GM04503 (cell line): Measurements from ENCODE around the gene EIF3L.

Experiments used
- DNase-seq: peaks from one replicate; pipeline ENCODE4 v3.0.0-alpha.2; 2012; ENCODE audit warnings: low read depth

The EIF3L gene

DNA sequence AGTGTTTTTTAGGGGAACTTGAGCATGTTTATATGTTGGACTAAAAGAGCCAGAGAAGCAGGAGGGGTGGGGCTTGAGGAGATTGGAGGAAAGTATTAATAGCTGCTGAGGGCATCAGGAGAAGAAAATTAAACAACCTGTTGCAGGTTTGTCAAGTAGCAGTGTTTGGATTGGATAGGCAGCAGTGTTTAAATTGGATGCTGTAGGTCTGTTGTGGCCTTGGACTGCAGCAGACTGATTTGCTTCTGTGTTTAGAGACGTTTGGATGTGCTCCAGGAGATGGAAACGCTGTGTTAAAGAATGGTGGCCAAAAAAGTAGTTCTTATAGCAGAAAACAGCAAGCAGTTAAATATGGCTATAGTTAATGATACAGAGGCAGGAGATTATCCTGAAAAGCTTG lies 5.7 kb downstream of the EIF3L start:
- DNase-seq = no peak

DNA sequence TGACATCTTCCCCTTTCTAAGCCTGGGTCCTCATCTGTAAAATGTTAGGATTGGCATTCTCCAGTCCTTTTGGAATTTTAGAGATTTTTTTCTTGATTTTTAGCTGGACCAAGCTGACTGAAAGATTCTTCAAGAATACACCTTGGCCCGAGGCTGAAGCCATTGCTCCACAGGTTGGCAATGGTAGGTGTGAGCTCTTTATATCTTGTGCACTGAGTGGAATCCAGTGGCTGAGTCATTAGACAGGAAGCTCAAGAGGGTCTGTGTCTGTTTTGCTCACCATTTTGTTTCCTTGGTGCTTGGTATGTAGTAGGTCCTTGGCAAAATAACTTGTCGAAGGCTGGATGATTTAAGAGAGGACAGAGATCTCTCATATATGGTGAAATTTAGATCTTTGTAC lies 6.2 kb downstream of the EIF3L start:
- no peak for DNase-seq

DNA sequence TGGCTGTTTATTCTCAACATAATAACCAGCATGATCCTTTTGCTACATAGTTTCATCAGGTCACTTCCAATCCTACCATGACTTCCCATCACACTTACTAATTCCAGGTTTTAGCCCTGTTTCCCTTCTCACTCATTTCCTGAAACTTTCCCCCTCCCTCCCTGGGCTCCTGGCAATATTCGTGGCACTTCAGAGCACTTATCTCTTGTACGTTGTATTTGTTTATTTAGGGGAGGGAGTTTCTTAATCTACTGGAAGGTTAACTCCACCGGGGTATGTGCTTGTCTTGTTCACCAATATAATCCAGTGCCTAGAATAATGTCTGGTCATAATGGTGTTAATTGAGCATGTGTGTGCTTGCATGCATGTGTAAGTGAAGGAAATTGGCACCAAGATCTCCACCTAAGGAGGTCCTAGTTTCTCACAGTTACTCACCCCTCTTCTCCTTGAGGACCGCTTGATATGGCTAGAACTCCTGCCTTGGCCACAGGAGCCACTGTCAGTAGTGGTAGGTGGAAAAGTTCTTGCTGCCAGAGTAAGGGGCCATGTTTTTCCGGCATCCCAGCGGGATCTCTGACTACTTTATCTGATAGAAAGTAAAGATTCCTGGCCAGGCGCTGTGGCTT lies 11.7 kb downstream of the EIF3L start:
- no peak for DNase-seq

- no peak for DNase-seq
These were observed 13.5 kb downstream of the EIF3L start for GRCh38 chr22:37862570-37863325.

DNA sequence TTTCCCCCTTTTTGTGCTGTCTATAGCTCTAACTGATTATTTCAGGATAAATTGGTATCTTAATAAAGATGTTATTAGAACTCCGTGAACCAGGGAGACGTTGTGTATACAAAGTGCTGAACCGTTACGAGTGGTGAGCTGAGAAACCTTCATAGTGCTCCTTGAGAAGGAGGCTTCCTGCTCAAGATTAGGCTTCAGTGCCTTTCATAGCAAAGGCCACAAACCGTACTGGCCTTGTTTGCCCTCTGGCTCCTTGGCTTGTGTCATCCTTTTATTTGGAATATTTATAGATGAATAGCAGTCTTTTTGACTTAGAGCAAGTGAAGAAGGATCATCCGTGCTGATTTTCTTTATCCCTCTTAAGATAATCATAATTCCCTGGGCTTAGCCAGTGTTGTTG lies 16.3 kb downstream of the EIF3L start:
- DNase-seq = no peak

GRCh38 chr22:37870273-37870672 lies 21.1 kb downstream of the EIF3L start:
- no peak for DNase-seq

DNA sequence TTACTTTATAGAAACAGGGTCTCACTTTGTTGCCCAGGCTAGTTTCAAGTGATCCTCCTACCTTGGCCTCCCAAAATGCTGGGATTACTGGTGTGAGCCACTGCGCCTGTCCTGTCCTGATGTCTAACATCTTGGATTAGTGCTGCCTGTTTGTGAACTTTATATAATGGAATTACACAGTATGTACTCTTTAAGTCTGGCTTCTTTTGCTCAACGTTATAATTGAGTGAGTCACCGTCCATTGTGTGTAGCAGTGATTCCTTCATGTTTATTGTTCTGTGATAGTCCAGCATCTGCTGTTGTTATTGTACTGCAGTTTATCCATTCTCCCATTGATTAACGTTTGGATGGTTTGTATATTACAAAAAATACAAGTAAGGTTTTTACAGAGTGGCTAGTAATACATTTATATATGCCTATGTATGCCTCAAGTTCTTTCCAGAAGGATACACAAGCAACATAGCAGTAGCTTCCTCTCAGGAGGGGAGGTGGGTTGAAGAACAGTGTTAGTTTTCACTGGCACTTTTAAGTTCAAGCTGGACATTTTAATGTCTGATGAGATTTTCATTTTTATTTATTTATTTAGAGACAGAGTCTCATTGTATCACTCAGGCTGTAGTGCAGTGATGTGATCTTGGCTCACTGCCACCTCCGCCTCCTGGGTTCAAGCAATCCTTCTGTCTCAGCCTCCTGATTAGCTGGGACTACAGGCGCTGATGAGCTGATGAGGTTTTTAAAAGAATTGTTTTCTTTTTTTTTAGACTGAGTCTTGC lies 31.6 kb downstream of the EIF3L start:
- no peak for DNase-seq

DNA sequence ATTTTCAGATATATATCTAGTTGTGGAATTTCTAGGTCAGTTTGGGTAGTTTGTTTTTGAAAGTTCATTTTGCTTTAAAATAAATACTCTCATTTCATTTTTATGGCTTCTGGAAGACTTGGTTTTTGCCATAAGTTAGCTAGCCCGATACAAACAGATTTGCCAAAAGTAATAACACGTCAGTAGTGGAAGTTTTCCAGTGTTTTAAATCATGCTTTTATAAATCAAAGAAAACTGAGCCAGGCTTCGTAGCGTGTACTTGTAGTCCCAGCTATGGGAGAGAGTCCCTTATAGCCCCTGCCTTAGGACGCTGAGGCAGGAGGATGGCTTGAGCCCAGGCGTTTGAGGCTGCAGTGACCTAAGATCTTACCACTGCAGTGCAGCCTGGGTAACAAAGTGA lies 35.2 kb downstream of the EIF3L start:
- peak; percentile 32 for DNase-seq

DNA sequence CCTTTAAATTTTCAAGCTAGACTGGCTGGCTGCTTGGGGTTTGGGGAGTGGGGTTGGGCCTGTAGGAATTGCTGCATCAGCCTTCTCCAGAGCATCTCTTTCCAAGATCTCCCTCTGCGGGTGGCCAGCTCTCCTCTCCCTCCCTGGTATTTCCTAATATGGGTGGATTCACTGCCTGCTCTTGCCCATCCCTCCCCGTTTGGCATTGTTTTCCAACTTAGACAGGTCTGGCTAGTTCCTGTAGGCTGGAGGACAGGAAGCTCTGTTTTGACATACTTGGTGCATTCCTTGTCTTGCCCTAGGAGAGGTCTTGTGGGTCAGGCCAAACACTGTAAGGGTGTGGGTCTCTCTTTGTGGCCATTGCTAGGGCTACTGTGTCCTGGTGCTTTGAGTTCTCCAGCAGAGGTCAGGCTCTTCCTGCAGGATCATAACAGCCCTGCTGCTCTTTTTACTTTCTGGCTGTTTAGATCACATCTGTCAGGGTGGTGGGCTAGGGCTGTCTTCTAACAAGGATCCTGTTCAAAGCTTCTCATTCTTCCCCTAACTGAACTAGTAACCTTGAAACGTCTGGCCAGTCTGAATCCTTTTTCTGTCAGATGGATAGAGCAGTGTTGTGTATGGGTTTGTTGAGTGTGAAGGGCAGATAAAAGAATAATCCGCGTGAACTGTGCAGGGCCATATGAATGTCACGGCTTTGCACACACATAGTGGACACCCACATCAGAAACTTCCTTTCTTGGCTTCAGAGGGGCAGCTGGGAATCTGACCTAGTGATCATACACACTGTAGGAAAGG lies 38.6 kb downstream of the EIF3L start:
- DNase-seq = peak; percentile 80

DNA sequence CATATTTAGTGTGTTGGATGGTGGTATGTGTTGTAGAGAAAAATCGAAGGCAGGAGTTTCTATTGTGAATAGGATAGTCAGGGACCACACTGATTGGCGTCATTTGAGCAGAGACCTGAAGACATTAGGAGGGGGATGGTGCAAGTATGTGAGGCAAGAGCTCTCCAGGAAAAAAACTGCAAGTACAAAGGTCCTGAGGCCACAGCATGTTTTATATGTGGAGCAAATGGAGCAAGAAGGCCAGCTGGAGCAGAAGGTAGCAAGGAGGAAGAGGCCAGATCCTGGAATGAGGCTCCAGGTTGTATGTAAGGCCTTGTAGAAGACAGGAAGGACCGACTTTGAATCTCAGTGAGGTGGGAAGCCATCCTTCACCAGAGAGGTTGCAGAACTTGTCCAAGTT lies 42.7 kb downstream of the EIF3L start:
- DNase-seq = no peak

DNA sequence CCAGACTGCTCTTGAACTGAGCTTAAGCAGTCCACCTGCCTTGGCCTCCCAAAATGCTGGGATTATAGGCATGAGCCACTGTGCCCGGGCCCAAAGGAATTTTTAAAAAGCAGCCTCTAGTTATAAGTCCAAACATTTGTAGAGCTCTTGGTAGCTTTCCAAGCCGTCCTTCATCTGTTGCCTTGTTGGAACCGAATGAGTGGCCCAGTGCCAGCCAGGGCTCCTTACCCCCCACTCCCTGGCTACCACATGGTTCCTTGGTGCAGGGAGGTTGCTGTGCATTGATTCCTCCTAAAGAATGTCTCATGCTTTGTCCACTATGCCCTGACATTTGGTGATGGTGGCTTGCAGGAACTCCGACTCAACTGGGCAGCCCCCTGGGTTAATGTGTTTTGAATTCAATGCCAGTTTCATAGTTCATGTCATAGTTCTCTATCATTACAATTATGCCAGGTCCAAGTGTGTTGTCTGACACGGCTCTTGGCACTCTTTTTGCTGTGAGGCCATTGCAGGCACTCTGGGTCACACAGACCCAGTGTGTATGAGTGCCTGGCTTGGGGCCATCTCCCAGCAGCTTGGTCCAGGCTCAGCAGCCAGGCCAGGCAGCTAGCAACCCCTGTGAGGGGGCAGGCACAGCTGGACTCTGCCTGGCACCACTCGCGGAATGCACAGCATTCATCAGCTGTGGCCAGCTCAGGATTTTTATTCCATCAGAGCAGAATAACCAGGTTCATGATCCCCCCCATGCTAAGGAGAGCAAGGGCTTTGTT lies 43.5 kb downstream of the EIF3L start:
- DNase-seq = no peak

DNA sequence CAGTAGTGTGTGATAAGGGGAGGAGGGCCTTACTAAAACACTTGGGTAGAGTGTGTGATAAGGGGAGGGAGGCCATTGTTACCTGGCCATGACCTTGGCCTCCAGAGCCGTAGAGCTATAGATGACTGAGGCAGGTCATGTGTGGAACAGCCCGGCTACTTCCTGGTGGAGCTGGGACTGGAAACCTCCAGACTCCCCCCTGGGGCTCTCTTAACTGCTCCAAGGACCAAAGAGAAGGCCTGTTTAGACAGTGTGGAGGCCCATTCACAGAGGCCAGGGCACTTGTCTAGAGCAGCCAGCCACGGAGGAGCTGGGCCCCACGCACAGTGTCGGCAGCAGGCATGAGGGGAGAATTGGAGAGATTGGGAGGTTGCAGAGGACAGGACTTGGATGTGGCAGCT lies 44.4 kb downstream of the EIF3L start:
- DNase-seq = no peak

GRCh38 chr22:37894939-37895670 lies 45.9 kb downstream of the EIF3L start:
- no peak for DNase-seq

DNA sequence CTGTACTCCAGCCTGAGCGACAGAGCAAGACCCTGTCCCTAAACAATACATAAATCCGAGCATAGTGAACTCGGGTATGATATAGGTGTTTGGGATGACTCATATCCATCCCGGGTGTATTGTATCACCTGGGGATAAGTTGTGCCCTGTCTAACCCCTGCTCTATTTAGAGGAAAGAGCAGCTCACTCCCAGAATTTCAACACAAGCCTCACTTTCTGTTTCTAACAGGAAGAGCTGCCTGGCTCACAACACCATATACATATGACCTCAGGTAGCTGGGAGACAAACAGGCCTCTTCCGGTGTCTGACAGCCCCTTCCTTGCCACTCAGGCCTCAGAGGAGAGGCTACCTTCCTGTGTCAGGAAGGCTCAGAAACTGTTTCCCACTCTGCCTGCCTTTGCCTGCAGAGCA lies 47.0 kb downstream of the EIF3L start:
- DNase-seq = no peak

GRCh38 chr22:37896939-37897338 lies 47.7 kb downstream of the EIF3L start:
- DNase-seq = no peak

- DNase-seq = no peak
These were observed 48.6 kb downstream of the EIF3L start for GRCh38 chr22:37897807-37898206.

DNA sequence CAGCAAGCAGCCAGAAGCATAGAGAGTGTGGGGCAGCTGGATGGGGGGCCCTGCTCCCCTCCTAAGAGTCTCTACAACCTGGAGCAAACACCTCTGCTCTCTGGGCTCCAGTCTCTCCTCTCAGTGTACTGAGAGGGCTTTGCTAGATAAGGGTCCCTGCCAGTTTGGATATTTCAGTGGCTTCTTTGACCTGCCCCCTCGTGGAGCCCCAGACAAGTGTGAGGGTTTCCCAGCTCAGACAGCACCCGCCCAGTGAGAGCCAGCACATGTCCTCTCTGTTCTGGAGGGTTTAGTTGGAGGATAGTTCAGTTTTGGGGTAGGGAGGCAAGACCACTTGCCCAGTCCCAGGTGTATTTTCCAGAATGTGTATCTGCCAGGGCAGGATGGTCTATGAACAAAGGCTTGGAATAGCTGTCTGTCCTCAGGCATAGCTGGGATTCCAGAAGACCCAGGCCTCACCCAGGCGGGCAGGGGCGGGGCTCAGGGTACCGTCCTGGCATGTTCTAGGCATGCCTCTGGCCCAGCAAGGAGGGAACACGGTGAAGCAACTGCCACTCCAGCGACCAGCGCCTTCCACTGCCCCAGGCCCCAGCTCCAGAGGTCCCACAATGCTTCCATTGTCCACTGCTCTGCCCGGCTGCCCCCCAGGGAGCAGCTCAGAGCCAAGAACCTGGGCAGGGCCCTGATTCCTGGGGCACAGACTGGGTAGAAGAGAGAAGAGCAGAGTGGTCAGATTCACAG lies 49.4 kb downstream of the EIF3L start:
- no peak for DNase-seq

- peak; percentile 92 for DNase-seq
These were observed 55.6 kb downstream of the EIF3L start for GRCh38 chr22:37904572-37905533.
